ENCODE measurements around the gene IL17B.

- TF ChIP-seq POLR2A (IDR thresholded peaks at IDR 0.05) (no peak), CTCF (IDR thresholded peaks at IDR 0.05) (no peak), POLR2AphosphoS5 (IDR thresholded peaks at IDR 0.05; ENCODE audit: insufficient read depth in 1 of 2, low read depth in 1 of 2) (no peak)
Measured at GRCh38 chr5:149402291-149402690, 23.2 kb upstream of the IL17B start.
